Medulla oblongata (tissue), 1 donor: ENCODE data around the gene LPIN3.

ENCODE experiments used
- DNase-seq: peaks from one replicate; pipeline ENCODE4 v3.0.0-alpha.2; 2015; ENCODE audit errors: extremely low spot score

LPIN3 gene

DNA sequence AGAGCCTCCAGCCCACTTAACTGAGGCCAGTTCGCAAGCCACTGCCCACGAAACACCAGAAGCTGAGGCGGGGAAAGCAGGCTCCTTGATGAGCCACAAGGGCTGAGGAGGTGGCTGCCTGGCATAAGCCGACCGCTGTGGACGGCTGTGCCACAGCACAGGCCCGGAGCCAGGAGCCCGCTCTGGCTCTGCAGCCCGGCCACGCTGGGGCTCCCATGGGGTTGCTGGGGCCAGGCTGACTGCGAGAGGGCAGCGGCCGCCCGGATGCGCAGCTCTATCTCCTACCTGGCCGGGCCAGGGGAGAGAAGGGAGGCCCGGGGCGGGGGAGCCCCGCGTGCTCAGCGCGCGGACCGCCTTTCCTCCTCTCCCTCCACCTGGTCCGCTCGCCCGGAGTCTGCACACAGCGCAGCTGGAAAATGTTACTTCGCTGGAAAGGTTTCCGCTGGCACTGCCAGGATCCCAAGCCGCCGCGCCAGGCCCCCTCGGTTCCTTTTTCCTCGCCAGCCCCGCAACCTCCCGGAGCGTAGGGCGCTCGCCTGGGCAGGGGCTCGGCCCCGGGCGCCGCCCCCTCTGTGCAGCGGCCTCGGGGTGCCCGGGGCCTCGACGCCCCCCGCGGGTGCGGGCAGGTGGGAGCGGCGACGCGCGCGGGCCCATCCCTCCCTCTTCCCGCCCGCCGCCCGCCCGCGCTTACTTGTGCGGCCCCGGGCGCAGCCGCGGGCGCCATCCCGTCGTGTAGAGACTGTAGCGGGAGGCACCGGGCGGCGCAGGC lies 25.3 kb downstream of the LPIN3 start:
- no peak for DNase-seq

DNA sequence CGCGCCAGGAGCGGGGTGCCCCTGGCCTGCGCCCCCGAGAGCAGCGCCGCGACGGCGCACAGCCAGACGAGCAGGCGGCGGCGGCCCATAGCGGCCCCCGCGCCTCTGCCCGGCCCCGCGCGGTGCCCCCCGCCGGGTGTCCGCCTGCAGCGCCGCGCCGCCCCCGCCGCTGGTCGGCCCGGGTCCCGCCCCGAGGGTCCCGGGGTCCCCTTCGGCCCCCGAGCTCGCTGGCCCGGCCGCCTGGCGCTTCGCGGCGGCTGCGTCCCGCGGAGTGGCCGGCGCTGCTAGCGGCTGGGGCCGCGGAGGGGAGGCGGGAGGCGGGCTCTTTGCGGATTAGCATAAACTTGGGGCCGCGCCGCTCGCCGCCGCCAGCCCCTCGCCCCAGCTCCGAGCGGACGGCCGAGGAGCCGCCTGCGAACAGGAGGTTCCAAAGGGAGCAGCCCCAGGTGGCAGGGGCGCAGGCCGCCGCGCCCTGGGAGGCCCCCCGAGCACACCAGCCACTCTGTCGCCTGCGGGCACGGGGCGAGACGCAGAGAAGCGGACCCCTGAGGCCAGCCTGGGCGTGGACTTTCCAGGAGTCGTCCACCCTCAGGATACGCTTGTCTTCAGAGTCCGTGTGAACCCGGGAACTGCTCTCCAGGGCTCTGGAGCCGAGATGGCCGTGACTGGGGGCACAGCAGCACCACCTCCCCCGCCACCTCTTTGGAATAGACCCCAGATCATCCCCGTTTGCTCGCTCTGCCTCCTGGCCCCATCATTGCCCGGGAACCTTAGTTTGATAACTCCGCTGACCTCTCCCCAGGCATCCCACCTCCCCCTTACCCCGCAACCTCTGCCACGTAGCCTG lies 26.1 kb downstream of the LPIN3 start, which contains the start of gene EMILIN3:
Gene EMILIN3, minus strand, starts transcription at position 273 of the 847 bp plus-strand sequence. Its CDS starts 184 bp downstream, at position 89.
- no peak for DNase-seq

DNA sequence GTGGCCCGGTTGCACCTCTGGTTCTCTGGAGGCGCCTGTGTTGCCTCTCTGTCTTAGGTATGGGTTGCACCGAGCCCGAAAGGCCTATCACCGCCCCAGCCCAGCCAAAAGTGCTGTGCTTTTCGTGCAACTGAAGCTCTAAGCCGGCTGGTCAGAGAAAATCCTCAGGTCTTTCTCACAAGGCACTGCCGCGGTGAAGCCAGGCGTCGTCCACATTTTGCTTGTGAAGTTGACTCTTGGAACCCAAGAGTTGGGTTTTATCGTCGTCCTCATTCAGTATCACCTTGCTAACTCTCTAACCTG lies 26.7 kb downstream of the LPIN3 start:
- no peak for DNase-seq

DNA sequence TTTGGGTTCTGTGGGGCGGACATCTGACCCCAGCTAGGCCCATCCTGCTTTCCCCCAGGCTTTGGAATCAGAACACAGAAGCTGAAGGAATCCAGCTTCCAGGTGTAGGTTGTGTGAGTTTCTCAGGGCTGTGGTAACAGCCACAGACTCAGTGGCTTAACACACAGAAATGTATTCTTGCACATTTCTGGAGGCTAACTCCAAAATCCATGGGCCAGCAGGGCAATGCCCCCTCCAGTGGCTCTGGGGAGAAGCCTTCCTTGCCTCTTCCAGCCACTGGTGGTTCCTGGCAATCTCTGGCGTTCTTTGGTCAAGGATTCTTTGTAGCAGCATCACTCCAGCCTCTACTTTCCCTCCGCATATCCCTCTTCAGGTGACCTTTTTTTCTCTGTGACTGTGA lies 27.3 kb downstream of the LPIN3 start:
- DNase-seq = no peak

DNA sequence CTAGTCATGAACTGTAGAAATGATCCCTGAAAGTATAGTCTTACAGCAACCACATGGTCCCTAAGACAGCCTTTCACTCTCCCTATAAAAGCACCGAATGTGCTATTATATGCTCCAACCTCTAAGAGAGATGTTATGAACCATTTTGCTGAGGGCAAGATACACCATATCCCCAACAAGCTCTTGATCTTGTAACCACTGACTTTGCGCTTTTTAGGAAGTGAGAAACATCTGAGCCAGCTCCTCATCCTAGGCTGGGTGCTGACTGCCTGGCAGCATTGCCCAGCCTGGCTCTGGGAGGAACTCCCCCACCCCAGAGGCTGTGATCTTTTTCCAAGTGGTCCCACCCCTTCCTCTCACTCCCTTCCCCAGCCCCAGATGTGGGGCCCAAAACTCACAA lies 29.1 kb downstream of the LPIN3 start:
- no peak for DNase-seq

DNA sequence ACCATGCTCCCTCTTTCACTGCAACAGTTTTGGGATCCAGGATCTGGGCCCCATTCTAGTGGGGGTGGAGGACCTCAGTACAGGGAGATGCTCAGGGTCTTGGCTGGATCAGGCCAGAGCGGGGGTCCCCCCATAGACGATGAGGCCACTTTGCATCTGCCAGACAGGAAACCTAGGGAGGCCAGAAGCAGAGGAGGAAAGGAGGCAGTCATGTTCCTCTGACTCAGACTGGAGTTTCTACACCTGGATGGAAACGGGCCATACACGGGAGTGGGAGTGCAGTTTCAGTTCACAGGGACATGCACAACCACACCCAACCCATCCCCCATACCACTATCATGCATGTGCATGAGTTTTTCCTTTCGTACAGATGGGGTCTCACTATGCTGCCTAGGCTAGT lies 29.6 kb downstream of the LPIN3 start:
- no peak for DNase-seq

DNA sequence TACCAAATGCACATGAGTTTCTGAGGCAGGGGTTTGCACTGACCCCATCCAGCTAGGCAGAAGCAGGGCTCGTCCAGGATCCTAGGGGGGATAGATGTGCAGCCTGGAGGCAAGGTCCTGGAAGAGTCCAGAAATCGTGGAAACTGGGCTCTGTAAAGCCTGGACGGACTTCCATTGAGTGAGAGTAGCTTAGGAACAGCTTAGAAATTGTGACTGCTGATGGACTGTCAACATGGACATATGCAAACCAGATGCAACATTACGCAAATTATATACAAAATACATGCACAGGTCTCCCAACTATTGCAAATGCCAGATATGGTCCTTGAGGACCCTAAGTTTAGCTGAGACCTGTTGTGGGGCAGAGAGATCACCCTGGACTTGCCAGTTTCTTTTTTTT lies 30.8 kb downstream of the LPIN3 start:
- DNase-seq = no peak

DNA sequence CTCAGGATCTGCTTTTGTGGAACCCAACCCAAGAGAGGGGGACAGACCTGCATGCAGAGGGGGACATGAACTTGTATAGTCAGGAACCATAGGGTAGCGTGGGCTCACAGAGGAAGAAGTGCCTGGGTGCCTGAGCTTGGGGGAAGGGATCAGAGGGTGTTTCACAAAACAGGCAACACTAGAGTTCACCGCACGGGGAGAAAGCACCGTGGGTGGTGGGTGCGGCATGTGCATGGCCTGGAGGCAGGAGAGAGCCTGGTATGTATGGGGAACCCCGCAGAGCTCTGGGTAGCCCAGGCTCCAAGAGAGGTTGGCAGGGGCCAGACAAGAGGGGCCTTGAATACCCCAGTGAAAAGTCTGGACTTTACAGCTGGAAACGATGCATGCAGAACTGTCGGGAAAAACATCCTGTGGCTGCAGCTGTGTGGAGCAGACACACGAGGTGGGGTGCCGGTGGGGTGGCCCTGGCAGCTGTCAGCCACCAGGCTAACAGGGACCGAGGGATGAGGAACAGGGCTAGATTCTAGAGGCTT lies 32.7 kb downstream of the LPIN3 start:
- DNase-seq = no peak

DNA sequence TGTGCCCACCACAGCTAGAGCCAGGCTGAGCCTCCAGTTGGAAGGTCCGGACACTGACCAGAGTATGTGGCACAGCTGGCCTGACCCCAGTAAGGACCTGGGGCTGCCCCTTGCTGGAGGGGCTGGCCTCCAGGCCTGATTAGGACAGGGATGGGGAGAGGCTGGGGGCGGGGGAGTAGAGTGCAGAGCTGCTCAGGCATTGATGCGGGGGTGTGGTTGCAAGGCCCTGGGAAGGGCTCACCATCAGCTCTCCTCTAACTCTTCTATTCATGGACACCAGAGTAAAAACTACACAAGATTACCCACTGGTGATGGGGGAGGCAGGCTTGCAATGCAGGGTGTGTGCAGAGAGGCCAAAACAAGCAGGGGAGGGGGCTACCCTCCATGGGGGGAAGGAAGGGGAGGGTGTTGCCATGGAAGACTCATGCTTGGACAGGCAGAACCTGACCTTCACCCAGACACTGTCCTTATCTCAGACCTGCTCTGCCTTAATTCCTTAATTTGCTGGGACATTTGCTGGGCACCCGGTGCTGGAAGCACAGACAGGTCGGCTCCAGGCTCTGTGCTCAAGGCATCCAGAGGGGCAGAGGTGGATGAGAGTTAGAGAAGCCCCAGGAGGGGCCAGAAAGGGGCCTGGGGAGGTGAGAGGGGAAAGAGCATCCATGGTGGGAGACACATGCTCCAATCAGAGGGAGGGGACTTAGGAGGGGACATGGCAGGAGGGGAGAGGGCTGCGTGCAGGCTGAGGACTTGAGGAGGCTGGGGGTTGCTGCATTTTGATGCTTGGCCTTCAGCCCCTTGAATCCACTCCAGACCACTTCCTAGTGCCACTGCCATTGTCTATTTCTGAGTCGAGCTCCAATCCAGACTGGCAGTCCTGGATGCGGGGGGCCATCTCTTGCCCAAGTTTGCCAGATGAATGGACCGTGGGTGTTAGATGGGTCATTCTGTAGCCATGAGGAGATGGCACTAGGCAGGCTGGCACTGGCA lies 33.6 kb downstream of the LPIN3 start:
- no peak for DNase-seq

DNA sequence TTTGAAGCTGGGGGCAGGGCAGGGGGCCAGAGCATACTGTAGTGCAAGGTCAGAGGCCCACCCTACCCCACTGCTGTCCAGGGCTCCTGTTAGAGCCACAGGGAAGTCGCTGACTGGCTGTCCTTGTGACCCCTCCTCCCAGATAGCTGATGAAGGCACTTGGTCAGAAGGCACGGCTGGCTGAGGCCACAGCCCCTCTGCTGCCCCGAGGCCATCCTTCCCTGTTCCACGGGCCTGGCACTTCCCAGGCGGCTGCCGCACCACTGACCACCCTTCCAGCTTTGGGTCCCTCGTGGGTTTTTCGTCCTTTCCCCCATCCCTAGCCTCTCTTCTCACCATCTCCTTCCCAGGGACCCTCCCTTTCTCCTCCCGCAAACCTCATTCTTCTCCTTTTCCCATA lies 35.2 kb downstream of the LPIN3 start:
- no peak for DNase-seq

DNA sequence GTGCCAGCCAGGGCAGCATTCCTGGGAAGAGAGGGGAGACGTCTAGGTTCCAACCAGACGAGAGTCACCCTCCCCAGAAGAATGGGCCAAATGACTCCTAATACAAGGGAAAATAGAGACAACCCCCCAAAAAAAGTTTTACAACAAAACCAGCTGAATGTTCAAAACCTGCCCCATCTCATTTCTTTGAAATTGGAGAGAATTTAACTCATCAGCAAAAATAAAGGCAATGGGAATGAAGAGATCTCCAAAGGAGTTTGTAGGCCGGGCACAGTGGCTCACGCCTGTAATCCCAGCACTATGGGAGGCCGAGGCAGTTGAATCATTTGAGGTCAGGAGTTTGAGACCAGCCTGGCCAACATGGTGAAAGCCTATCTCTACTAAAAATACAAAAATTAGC lies 35.7 kb downstream of the LPIN3 start:
- DNase-seq = no peak

DNA sequence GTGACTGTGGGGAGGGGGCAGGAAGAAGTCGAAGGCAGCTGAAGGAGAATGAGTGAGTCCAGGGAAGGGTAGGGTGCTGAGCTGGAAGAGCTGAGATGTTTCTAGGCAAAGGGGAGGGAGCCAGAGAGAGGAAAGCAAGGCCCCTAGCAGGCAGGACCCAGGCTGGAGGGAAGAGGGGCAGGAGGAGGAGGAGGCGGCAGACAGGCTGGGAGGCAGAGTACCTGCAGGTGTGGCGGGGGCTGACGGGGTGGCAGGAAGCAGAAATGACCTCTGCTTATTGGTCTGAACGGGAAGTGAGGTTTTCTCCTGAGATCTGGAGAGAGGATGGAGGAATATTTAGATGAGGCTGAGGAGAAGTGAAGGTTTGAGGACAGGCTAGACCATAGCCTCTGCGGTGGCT lies 36.7 kb downstream of the LPIN3 start:
- DNase-seq = no peak

DNA sequence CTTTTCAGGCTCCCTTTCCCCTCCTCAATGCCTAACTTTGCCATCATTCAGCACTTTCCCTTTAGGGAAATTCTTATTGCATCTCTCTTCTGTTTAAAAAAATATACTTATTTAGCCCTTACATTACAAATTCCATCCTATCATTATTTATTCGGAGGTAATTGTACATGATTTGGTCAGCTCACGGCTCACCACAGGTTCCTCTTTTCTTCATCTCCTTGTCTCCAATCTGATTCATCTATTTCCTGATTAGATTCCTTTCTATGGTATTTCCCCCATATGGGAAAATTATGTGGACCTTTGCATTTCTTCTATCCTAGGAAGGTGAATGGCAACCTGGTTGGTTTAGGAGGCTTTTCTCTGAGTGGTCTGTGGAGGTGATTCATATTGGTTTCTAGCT lies 38.9 kb downstream of the LPIN3 start:
- DNase-seq = no peak

DNA sequence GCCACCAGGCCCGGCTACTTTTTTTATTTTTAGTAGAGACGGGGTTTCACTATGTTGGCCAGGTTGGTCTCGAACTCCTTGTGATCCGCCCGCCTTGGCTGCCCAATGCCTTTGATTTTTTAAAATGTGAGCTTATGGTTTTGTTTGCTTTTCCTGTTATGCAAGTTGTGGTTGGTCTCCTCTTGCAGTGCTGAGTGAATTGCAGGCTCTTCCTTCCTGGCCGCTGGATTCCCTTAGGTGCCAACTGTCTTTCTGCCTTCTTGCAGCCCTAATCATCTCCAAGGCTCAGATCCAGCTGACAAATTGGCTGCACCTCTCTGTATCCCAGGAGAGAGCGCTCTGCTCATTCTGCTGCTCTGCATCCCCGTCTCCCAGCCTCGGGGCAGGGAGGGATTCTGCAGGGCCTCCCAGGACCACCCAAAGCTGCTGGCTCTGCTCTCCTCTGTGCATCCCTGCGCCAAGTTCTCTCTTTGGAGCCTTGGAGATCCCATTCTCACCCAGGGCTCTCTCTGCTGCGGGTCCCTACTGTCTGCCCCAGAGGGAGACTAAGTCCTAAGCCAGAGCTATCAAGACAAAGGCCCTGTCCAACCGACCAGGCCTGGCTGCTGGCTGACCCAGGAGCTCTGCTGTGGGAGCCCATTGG lies 40.1 kb downstream of the LPIN3 start:
- DNase-seq = peak; percentile 62

DNA sequence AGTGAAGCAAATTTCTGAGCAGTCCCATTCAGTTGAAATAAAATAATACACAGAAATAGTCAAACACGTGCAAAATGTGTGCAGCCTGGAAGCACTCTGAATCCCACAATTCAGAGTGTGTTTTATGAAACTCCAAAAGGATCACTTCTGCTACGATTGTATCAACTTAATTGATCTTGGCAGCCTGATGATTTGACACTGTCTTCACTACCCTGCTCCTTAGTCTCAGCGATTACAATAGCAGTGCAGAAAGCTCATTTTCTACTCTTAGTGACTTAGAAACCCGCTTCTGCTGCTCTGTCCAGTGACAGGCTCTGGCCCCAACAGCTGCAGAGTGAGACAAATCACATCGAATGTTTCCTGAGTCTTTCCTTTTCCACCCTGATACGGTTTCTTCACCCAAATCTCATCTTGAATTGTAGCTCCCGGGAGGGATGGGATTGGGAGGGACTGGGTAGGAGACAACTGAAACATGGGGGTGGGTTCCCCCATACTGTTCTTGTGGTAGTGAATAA lies 42.2 kb downstream of the LPIN3 start:
- no peak for DNase-seq

DNA sequence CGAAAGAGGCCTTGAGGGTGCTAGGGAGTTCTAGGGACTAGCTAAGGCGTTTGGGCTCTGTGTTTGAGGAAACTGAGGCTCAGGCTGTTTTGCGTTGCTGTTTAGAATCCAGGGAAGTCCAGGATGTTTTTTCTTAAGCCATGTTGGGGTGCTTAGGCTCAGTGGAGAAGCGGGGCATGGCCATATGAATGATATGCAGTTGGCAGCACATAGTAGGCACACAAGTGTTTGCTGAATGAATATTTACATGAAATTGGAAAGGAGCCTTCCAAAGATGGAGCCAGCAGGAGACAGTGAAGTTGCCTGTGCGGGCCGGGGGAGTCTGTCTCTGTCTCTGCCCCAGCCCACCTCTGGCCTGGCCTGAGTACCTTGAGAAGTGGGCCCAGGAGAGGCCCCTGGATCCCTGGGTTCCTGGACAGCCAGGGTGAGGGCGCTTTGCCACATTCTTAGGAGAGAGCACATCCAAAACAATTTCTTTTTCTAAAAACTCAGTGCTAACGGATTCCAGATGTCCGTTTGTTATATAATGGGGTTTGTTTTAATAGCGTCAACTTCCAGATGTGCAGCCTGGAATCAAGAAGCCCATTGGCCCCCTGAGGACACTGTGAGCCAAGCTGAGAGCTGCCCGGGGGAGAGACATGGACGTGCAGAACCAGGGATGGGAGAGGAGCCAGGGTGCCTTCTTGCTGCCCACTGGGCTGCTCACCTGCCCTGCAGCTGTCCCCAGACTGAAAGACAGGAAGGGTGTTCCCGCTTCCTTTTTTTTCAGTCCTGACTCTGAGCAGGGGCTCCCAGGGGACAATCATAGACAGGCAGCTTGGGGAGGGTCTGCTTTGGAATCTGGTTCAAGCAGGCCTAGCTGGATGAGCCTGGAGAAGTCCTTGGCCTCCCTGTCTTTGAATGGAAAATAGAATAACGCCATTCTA lies 46.1 kb downstream of the LPIN3 start:
- DNase-seq = no peak

DNA sequence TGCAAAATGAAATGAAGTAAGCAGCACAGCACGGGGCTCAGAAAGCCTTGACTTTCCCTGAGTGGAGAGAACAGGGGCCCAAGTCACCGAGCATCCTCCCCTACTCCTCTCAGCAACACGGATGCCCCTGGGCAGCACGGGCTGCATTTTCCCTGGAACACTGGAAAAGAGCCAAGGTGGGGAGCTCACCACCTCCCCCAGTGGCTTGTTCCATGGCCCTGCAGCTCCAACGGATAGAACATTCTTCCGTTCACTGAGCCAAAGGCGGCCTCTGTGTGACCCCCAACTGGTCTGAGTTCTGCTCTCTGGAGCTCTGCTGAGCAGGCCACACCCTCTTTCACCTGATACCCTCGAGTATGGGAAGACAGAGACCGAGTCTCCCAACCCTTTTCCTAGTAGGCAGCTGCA lies 46.8 kb downstream of the LPIN3 start:
- no peak for DNase-seq

DNA sequence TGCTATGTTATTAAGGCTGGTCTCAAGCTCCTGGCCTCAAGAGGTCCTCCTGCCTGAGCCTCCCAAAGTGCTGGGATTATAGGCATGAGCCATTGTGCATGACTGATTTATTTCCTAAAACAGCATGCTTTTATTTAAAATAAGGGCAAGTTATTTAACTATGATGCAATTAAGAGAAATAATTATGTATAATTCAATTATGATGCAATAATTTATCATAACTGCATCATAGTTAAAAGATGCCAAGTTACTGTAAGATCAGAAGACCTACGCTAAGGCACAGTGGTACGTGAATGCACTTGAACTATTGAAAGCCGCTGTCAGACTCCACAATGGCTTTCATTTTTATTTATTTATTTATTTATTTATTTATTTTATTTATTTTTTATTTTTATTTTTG lies 50.3 kb downstream of the LPIN3 start:
- DNase-seq = no peak

DNA sequence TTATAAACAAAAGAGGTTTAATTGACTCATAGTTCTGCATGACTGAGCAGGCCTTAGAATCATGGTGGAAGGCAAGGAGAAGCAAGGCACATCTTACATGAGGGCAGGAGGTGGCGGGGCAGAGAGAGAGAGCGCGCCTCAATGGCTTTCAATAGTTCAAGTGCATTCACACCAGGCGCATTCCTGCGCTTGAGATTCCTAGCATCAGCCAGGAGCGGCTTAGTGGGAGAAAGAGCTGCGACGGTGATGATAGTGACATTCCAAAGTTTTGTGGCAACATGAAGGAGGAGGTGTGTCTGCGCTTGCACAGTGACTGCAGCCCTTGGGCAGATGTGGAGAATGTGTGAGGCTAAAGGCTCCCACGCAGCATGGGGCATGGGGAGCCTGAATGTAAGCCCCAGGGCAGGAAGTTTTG lies 51.0 kb downstream of the LPIN3 start:
- no peak for DNase-seq

DNA sequence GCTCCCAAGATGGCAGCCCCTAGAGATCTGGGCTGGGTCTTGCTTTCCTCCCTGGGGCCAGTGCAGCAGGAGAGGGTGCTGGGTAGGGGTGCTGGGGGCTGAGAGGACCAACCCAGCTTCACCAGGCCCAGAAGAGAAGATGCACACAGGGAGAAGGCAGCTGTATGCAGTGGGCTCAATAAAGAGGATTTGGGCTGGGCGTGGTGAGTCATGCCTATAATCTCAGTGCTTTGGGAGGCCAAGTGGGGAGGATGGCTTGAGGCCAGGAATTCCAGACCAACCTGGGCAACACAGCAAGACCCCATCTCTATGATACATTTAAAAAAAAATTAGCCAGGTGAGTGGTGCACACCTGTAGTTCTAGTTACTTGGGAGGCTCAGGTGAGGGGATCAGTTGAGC lies 51.7 kb downstream of the LPIN3 start:
- DNase-seq = no peak
